ENCODE data around the gene THBD. TPM values are rescaled to one million over a fixed set of nuclear protein-coding genes. Genes with fewer than 3 reads are reported as not detected.

The THBD gene
- total RNA-seq, 1 experiment from 2014 or later, result 0.28 TPM

GRCh38 chr20:23047001-23047737 is 2.3 kb downstream of the THBD start:
- Histone ChIP-seq H4K5ac (ENCODE audit: insufficient read length, low read depth, low read length) (no peak overlapping the region), H3K9me3 (ENCODE audit: control insufficient read depth, low read depth, low read length) (no peaks in the 10 kb centered on the region), H3K9ac (ENCODE audit: extremely low read depth, insufficient read length, low read length) (no peak overlapping the region), H3K4me1 (ENCODE audit: insufficient read depth, low read length) (peaks cover 8% of the 10 kb centered on the region; the same call in 1 of the 2 replicates), H3K23ac (ENCODE audit: insufficient read length, low read depth, low read length) (no peak overlapping the region), H4K91ac (ENCODE audit: insufficient read length, low read depth, low read length) (no peak overlapping the region), H3K4me2 (ENCODE audit: insufficient read depth, insufficient read length, low read length) (peak overlapping the region; percentile 66), H3K18ac (ENCODE audit: insufficient read length, low read depth, low read length) (no peak overlapping the region), H3K23me2 (ENCODE audit: insufficient read length, low read depth, low read length, poor library complexity, severe bottlenecking) (peaks cover 24% of the 10 kb centered on the region), H3K14ac (ENCODE audit: insufficient read depth, low read length) (no peak overlapping the region), H3K79me1 (ENCODE audit: insufficient read depth, low read depth, low read length, poor library complexity, severe bottlenecking) (no peaks in the 10 kb centered on the region), H4K20me1 (ENCODE audit: control insufficient read depth, insufficient read depth, insufficient read length) (no peaks in the 10 kb centered on the region), H3K27me3 (ENCODE audit: insufficient read depth, low read length) (peaks cover 26% of the 10 kb centered on the region; the same call in 1 of the 2 replicates), H2BK5ac (ENCODE audit: insufficient read length, low read length) (no peak overlapping the region), H3K4ac (ENCODE audit: low read depth, low read length) (no peak overlapping the region), H3T11ph (ENCODE audit: low read length) (no peak overlapping the region), H2AFZ (ENCODE audit: low read length) (no peak overlapping the region), H2BK20ac (ENCODE audit: low read depth, low read length, poor library complexity, severe bottlenecking) (no peak overlapping the region), H4K8ac (replicated peaks; ENCODE audit: insufficient read length, low read depth, low read length) (no peak overlapping the region), H3K27ac (ENCODE audit: insufficient read length, low read depth, low read length) (no peak overlapping the region), H2BK120ac (ENCODE audit: low read depth, low read length, poor library complexity, severe bottlenecking) (no peak overlapping the region), H2BK12ac (ENCODE audit: insufficient read length, low read depth, low read length) (no peak overlapping the region), H2AK5ac (ENCODE audit: insufficient read length, low read length) (no peak overlapping the region), H2BK15ac (ENCODE audit: low read depth, low read length) (no peak overlapping the region), H3K56ac (ENCODE audit: insufficient read length, low read depth, low read length) (no peak overlapping the region), H3K79me2 (ENCODE audit: insufficient read depth, low read length) (no peaks in the 10 kb centered on the region)
- Mint-ChIP-seq H3K4me1 (peaks cover 36 to 48% of the 10 kb centered on the region in 2 experiments), H3K4me3 (peak overlapping the region in 1 of 2 experiments; percentile 30; a peak in 2 of 5 replicates), H3K27ac (no peak overlapping the region), H3K9me3 (peaks cover 2 to 4% of the 10 kb centered on the region in 2 experiments; a peak in 2 of 5 replicates), H3K27me3 (ENCODE audit: low read depth) (peaks cover 96% of the 10 kb centered on the region), H3K36me3 (ENCODE audit: insufficient read depth in 1 of 3, low read depth in 3 of 3) (peaks cover 0 to 3% (median 1%) of the 10 kb centered on the region in 3 experiments; a peak in 2 of 7 replicates)
- no peak for TF ChIP-seq CTCF (conservative IDR thresholded peaks at IDR 0.05)
- no CpG with 5 or more reads among the region's 13 CpGs for WGBS (ENCODE audit: extremely low coverage, insufficient read length, low lambda C conversion rate)
- no peak for DNase-seq
